Measurements from ENCODE around the gene SLC35G3.

SLC35G3 gene

GRCh38 chr17:35170968-35171771, 23.0 kb downstream of the SLC35G3 start:
- DNase-seq (ENCODE audit: low read depth in 1 of 2, low spot score in 1 of 2), result no peak
- Histone ChIP-seq H3K27ac (replicated peaks) (no peak overlapping the region), H3K4me3 (replicated peaks; ENCODE audit: insufficient read depth, low read length) (no peak overlapping the region), H3K27me3 (ENCODE audit: insufficient read depth, poor library complexity, severe bottlenecking) (no peaks in the 10 kb centered on the region)
- TF ChIP-seq REST (IDR thresholded peaks at IDR 0.05; ENCODE audit: insufficient replicate concordance, low read depth) (no peak), GABPA (IDR thresholded peaks at IDR 0.05; ENCODE audit: low read depth) (no peak), CTCF (IDR thresholded peaks at IDR 0.05; ENCODE audit: insufficient read depth, low read length) (no peak), SPI1 (IDR thresholded peaks at IDR 0.05; ENCODE audit: borderline replicate concordance, low read depth) (no peak), POLR2AphosphoS5 (IDR thresholded peaks at IDR 0.05; ENCODE audit: low read depth) (no peak)

GRCh38 chr17:35169835-35170363, 24.3 kb downstream of the SLC35G3 start:
- no peak overlapping the region for H3K27ac ChIP-seq (replicated peaks)
- H3K4me3 ChIP-seq (replicated peaks; ENCODE audit: insufficient read depth, low read length), result no peak overlapping the region
- TF ChIP-seq GABPA (IDR thresholded peaks at IDR 0.05; ENCODE audit: low read depth) (no peak), CTCF (IDR thresholded peaks at IDR 0.05; ENCODE audit: insufficient read depth, low read length) (no peak), SPI1 (IDR thresholded peaks at IDR 0.05; ENCODE audit: borderline replicate concordance, low read depth) (no peak), REST (IDR thresholded peaks at IDR 0.05; ENCODE audit: insufficient replicate concordance, low read depth) (no peak), POLR2AphosphoS5 (IDR thresholded peaks at IDR 0.05; ENCODE audit: low read depth) (no peak)
- DNase-seq (ENCODE audit: low read depth in 1 of 2, low spot score in 1 of 2), result no peak
- H3K27me3 ChIP-seq (ENCODE audit: insufficient read depth, poor library complexity, severe bottlenecking), result no peaks in the 10 kb centered on the region

GRCh38 chr17:35167666-35168065, 26.5 kb downstream of the SLC35G3 start:
- Histone ChIP-seq H3K4me3 (replicated peaks; ENCODE audit: insufficient read depth, low read length) (no peak overlapping the region), H3K27me3 (ENCODE audit: insufficient read depth, poor library complexity, severe bottlenecking) (no peaks in the 10 kb centered on the region), H3K27ac (replicated peaks) (no peak overlapping the region)
- no peak for DNase-seq (ENCODE audit: low read depth in 1 of 2, low spot score in 1 of 2)
- TF ChIP-seq POLR2AphosphoS5 (IDR thresholded peaks at IDR 0.05; ENCODE audit: low read depth), result no peak

GRCh38 chr17:35167046-35167445, 27.1 kb downstream of the SLC35G3 start:
- Histone ChIP-seq H3K27ac (replicated peaks) (no peak overlapping the region), H3K4me3 (replicated peaks; ENCODE audit: insufficient read depth, low read length) (no peak overlapping the region), H3K27me3 (ENCODE audit: insufficient read depth, poor library complexity, severe bottlenecking) (no peaks in the 10 kb centered on the region)
- TF ChIP-seq SPI1 (IDR thresholded peaks at IDR 0.05; ENCODE audit: borderline replicate concordance, low read depth), result no peak
- TF ChIP-seq CTCF (IDR thresholded peaks at IDR 0.05; ENCODE audit: insufficient read depth, low read length), result no peak
- TF ChIP-seq POLR2AphosphoS5 (IDR thresholded peaks at IDR 0.05; ENCODE audit: low read depth), result no peak
- no peak for TF ChIP-seq GABPA (IDR thresholded peaks at IDR 0.05; ENCODE audit: low read depth)
- no peak for TF ChIP-seq REST (IDR thresholded peaks at IDR 0.05; ENCODE audit: insufficient replicate concordance, low read depth)
- no peak for DNase-seq (ENCODE audit: low read depth in 1 of 2, low spot score in 1 of 2)

Measured in HL-60 (cell line).